PC-9 (cell line): ENCODE results near the gene CAPN11.

ENCODE experiments used
- EZH2 ChIP-seq: fragments of 200-600 bp; sonication (generic); IDR thresholded peaks from 2 replicates; pipeline ENCODE4 v1.8.0; 2017; ENCODE audit warnings: antibody characterized with exemption, low read depth
- TF ChIP-seq, protein P1 (sequence below): fragments of 200-600 bp; sonication (generic); conservative IDR thresholded peaks from 2 replicates; pipeline ENCODE4 v1.6.1; 2017; ENCODE audit warnings: mixed run types, antibody characterized with exemption, mild to moderate bottlenecking, moderate library complexity

DNA sequence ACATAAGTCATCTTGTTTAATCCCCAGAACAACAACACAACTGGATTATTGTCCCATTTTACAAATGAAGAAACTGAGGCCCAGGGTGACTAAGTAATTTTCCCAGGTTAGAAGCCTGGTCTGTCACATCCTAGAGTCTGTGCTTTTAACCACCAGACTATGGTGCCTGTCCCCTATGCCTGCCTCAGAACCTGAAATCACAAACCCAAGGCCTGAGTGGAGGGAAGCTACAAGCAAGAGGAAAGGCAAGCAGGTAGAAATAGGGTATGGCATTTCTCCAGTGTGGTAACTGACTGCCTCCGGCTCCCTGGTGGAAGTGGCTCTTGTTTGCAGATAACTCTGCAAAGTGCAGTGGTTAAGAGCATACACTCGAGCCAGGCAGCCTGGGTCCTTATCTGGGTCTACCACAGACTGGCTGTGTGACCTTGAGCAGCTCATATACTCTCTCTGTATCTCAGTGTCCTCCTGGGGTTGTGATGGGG lies 28.7 kb upstream of the CAPN11 start:
- TF ChIP-seq, protein P1, sequence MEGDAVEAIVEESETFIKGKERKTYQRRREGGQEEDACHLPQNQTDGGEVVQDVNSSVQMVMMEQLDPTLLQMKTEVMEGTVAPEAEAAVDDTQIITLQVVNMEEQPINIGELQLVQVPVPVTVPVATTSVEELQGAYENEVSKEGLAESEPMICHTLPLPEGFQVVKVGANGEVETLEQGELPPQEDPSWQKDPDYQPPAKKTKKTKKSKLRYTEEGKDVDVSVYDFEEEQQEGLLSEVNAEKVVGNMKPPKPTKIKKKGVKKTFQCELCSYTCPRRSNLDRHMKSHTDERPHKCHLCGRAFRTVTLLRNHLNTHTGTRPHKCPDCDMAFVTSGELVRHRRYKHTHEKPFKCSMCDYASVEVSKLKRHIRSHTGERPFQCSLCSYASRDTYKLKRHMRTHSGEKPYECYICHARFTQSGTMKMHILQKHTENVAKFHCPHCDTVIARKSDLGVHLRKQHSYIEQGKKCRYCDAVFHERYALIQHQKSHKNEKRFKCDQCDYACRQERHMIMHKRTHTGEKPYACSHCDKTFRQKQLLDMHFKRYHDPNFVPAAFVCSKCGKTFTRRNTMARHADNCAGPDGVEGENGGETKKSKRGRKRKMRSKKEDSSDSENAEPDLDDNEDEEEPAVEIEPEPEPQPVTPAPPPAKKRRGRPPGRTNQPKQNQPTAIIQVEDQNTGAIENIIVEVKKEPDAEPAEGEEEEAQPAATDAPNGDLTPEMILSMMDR: no peak
- TF ChIP-seq EZH2: no peak
